ENCODE results near the gene VPS18.
"Not testable (repeated sequence)": the region's sequence is repeated elsewhere in the genome, so short reads cannot be mapped to it uniquely, and the experiment has no call there.

The VPS18 gene

GRCh38 chr15:40858706-40859105 lies 35.5 kb upstream of the VPS18 start:
- Histone ChIP-seq H3K4me2 (ENCODE audit: low read length) (no peak overlapping the region), H3K4me3 (ENCODE audit: low read length) (no peak overlapping the region)

DNA sequence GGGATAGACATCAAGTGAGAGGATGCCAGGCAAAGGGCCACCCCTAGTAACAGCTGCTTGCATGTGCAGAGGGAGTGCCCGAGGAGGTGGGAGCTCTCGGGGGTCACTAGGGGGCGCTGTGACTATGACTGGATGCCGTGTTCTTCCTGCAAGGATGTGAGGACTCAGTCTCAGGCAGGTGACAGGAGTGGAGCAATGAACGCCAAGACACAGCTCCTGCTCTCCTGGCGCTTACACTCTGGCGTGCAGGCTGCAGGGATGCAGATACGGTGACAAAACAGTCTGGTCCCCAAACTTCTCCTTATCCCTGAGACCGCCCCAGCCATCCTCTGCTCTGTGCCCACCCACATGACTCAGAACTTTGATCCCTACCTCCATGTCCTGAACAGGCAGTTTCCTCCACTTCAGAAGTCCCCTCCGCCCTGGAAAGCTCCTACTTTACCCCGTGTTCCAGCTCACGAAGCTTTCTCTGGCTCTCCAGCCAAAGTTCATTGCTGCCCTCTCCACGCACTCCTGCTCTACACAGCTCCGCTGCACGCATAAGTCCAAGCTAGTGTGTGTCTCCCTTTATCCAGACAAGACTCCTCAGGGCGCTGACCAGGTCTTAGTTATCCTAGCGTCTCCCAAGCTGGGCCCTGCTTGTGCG lies 34.9 kb upstream of the VPS18 start:
- no peaks in the 10 kb centered on the region for H3K27me3 ChIP-seq (ENCODE audit: control insufficient read depth, low read length)
- TF ChIP-seq CTCF (IDR thresholded peaks at IDR 0.05; ENCODE audit: low read depth, low read length, poor library complexity, severe bottlenecking) (peak; percentile 92), EZH2phosphoT487 (IDR thresholded peaks at IDR 0.05; ENCODE audit: borderline replicate concordance, low read length) (no peak)
- no peaks in the 10 kb centered on the region for H3K79me2 ChIP-seq (ENCODE audit: control insufficient read depth, low read length)
- no peaks in the 10 kb centered on the region for H3K9me2 ChIP-seq (replicated peaks; ENCODE audit: control insufficient read depth, low read length)
- H3K4me1 ChIP-seq (ENCODE audit: control insufficient read depth, low read length) = peaks cover 4% of the 10 kb centered on the region
- no peaks in the 10 kb centered on the region for H3K9me3 ChIP-seq (ENCODE audit: control insufficient read depth, insufficient read depth, low read length)
- no peaks in the 10 kb centered on the region; the same call in 1 of the 2 replicates for H3F3A ChIP-seq (ENCODE audit: control insufficient read depth, insufficient read depth)
- no peak overlapping the region for H3K4me3 ChIP-seq (ENCODE audit: low read length)
- no peak overlapping the region for H3K27ac ChIP-seq (ENCODE audit: low read depth, low read length)
- no peaks in the 10 kb centered on the region for H4K20me1 ChIP-seq (ENCODE audit: control insufficient read depth, insufficient read depth, low read depth, low read length)
- no peaks in the 10 kb centered on the region for H3K36me3 ChIP-seq (ENCODE audit: control insufficient read depth, low read length)
- H3K4me2 ChIP-seq (ENCODE audit: low read length) = no peak overlapping the region

More at GRCh38 chr15:40858706-40859105, 35.5 kb upstream of the VPS18 start:
- H3K27ac ChIP-seq (ENCODE audit: low read depth, low read length) = no peak overlapping the region
- no peaks in the 10 kb centered on the region; the same call in 1 of the 2 replicates for H3F3A ChIP-seq (ENCODE audit: control insufficient read depth, insufficient read depth)
- no peaks in the 10 kb centered on the region for H3K9me2 ChIP-seq (replicated peaks; ENCODE audit: control insufficient read depth, low read length)
- H3K79me2 ChIP-seq (ENCODE audit: control insufficient read depth, low read length) = no peaks in the 10 kb centered on the region
- H3K4me1 ChIP-seq (ENCODE audit: control insufficient read depth, low read length) = peaks cover 4% of the 10 kb centered on the region
- TF ChIP-seq EZH2phosphoT487 (IDR thresholded peaks at IDR 0.05; ENCODE audit: borderline replicate concordance, low read length) (no peak), CTCF (IDR thresholded peaks at IDR 0.05; ENCODE audit: low read depth, low read length, poor library complexity, severe bottlenecking) (no peak)
- H3K9me3 ChIP-seq (ENCODE audit: control insufficient read depth, insufficient read depth, low read length) = no peaks in the 10 kb centered on the region
- no peaks in the 10 kb centered on the region for H4K20me1 ChIP-seq (ENCODE audit: control insufficient read depth, insufficient read depth, low read depth, low read length)
- no peaks in the 10 kb centered on the region for H3K36me3 ChIP-seq (ENCODE audit: control insufficient read depth, low read length)
- H3K27me3 ChIP-seq (ENCODE audit: control insufficient read depth, low read length) = no peaks in the 10 kb centered on the region

DNA sequence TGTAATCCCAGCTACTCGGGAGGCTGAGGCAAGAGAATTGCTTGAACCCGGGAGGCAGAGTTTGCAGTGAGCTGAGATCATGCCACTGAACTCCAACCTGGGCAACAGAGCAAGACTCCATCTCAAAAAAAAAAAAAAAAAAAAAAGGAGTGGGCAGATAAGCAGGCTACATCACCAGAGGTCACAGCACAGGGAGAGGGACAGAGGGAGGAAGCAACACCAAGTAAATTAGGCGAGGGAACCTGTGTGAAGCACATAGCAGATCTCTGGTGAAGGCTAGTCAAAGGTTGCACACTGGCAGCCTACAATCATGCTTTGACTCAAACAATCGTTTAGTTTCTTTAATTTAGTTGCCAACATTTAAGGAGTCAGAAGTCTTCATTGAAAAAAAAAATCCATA lies 33.1 kb upstream of the VPS18 start:
- not testable (repeated sequence) for H3K4me2 ChIP-seq (ENCODE audit: low read length); H3K4me1 ChIP-seq (ENCODE audit: control insufficient read depth, low read length); H4K20me1 ChIP-seq (ENCODE audit: control insufficient read depth, insufficient read depth, low read depth, low read length); H3K36me3 ChIP-seq (ENCODE audit: control insufficient read depth, low read length); H3F3A ChIP-seq (ENCODE audit: control insufficient read depth, insufficient read depth); H3K27ac ChIP-seq (ENCODE audit: low read depth, low read length); H3K79me2 ChIP-seq (ENCODE audit: control insufficient read depth, low read length); H3K9me2 ChIP-seq (replicated peaks; ENCODE audit: control insufficient read depth, low read length); H3K4me3 ChIP-seq (ENCODE audit: low read length); H3K27me3 ChIP-seq (ENCODE audit: control insufficient read depth, low read length); H3K9me3 ChIP-seq (ENCODE audit: control insufficient read depth, insufficient read depth, low read length)

DNA sequence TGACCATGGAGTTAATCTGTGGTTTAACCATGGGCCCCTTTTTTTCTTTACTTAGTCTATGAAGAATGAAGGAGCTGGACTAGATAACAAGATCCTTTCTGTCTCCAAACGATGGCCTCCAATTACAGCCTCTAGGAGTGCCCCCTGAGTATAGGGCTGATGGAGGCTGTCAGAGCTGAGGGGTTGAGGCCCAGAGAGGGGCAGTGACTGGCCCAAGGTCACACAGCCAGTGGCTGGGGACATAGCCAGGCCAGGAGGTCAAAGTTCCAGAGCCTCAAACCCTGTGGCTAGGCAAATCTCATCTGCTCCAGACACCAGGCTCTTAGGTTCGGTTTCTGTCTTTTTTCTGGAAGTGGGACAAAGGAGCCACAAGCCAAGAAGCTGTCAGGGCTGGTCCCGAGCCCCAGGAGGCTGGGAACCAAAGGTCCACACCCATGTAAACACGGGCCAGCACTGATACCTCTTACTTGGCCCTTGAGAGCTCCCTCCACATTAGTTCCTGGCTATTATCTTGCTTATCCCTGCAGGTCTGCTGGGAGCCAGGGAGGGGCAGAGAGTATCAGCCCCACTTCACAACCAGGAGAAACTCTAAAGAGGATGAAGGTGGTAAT lies 30.5 kb upstream of the VPS18 start:
- H3K4me1 ChIP-seq (ENCODE audit: control insufficient read depth, low read length) = no peaks in the 10 kb centered on the region; the same call in 1 of the 2 replicates
- H3K79me2 ChIP-seq (ENCODE audit: control insufficient read depth, low read length) = no peaks in the 10 kb centered on the region
- no peak overlapping the region for H3K4me2 ChIP-seq (ENCODE audit: low read length)
- no peaks in the 10 kb centered on the region; the same call in 1 of the 2 replicates for H3F3A ChIP-seq (ENCODE audit: control insufficient read depth, insufficient read depth)
- H3K9me3 ChIP-seq (ENCODE audit: control insufficient read depth, insufficient read depth, low read length) = no peaks in the 10 kb centered on the region
- no peak overlapping the region for H3K27ac ChIP-seq (ENCODE audit: low read depth, low read length)
- H4K20me1 ChIP-seq (ENCODE audit: control insufficient read depth, insufficient read depth, low read depth, low read length) = no peaks in the 10 kb centered on the region
- H3K4me3 ChIP-seq (ENCODE audit: low read length) = no peak overlapping the region
- H3K9me2 ChIP-seq (replicated peaks; ENCODE audit: control insufficient read depth, low read length) = no peaks in the 10 kb centered on the region
- H3K36me3 ChIP-seq (ENCODE audit: control insufficient read depth, low read length) = no peaks in the 10 kb centered on the region
- H3K27me3 ChIP-seq (ENCODE audit: control insufficient read depth, low read length) = no peaks in the 10 kb centered on the region
- no peak for TF ChIP-seq CTCF (IDR thresholded peaks at IDR 0.05; ENCODE audit: low read depth, low read length, poor library complexity, severe bottlenecking)

Data from DOHH2 (cell line).